8988T (cell line): ENCODE measurements around the gene NOP53.
"Not testable (repeated sequence)": the region's sequence is repeated elsewhere in the genome, so short reads cannot be mapped to it uniquely, and the experiment has no call there.

Experiments
- DNase-seq: peaks from one replicate; pipeline ENCODE4 v3.0.0; 2011

The NOP53 gene

GRCh38 chr19:47718415-47719046, 26.8 kb upstream of the NOP53 start:
- DNase-seq: not testable (repeated sequence)

- DNase-seq: no peak
Measured at GRCh38 chr19:47719047-47719859, 26.1 kb upstream of the NOP53 start.

- no peak for DNase-seq
Measured at GRCh38 chr19:47720669-47721422, 24.5 kb upstream of the NOP53 start.

- DNase-seq: no peak
Measured at GRCh38 chr19:47723581-47723940, 21.8 kb upstream of the NOP53 start.

- DNase-seq: no peak
Measured at GRCh38 chr19:47725759-47726401, 19.5 kb upstream of the NOP53 start.

- no peak for DNase-seq
Measured at GRCh38 chr19:47726467-47726866, 18.9 kb upstream of the NOP53 start.

GRCh38 chr19:47728295-47728694, 17.1 kb upstream of the NOP53 start:
- DNase-seq: not testable (repeated sequence)

- no peak for DNase-seq
Measured at GRCh38 chr19:47729468-47729798, 15.9 kb upstream of the NOP53 start.

GRCh38 chr19:47729799-47730520, 15.4 kb upstream of the NOP53 start:
- no peak for DNase-seq

GRCh38 chr19:47730521-47730889, 14.8 kb upstream of the NOP53 start:
- DNase-seq: no peak

- no peak for DNase-seq
Measured at GRCh38 chr19:47730910-47731309, 14.4 kb upstream of the NOP53 start.

GRCh38 chr19:47735131-47735530, 10.2 kb upstream of the NOP53 start:
- DNase-seq: no peak

- no peak for DNase-seq
Measured at GRCh38 chr19:47740866-47741519, 4.4 kb upstream of the NOP53 start.

GRCh38 chr19:47741544-47742140, 3.7 kb upstream of the NOP53 start:
- DNase-seq: no peak

GRCh38 chr19:47742634-47743033, 2.7 kb upstream of the NOP53 start:
- no peak for DNase-seq

GRCh38 chr19:47746129-47746528, 783 bp downstream of the NOP53 start:
- not testable (repeated sequence) for DNase-seq

GRCh38 chr19:47749326-47749725, 4.0 kb downstream of the NOP53 start:
- no peak for DNase-seq

- DNase-seq: no peak
Measured at GRCh38 chr19:47750752-47751151, 5.4 kb downstream of the NOP53 start.

- no peak for DNase-seq
Measured at GRCh38 chr19:47752440-47753211, 7.3 kb downstream of the NOP53 start.

GRCh38 chr19:47754206-47755064, 9.1 kb downstream of the NOP53 start:
- DNase-seq: no peak
